ENCODE results near the gene MAN1B1. TPM values are rescaled to one million over a fixed set of nuclear protein-coding genes. Genes with fewer than 3 reads are reported as not detected.

Gene MAN1B1
- total and polyA plus RNA-seq, 2 of the 4 experiments (the other 2 are of a cell fraction) = 28.7 to 55.1 TPM

DNA sequence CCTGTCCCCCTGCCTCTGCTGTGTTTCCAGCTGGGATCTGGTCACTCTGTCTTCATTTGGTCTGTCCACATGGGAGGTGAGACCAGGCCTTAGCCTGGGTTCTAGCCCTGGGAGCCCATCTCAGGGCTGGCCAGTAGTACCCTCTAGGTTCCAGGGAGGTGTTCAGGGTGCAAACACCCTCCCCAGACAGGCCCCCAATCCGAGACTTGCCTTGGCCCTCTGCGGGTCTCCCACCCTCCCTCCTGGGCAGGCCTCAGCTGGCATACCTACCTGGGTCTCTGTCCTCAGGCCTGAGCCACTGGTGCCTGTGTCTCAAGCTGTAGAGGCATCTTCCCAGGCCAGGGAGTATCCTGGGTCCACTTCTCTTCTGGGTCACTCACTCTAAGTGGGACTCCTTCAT lies 15.5 kb upstream of the MAN1B1 start:
- H2BK15ac ChIP-seq (ENCODE audit: low read depth, low read length) = no peak overlapping the region
- intact Hi-C loops (cut with micrococcal nuclease) (no loop called here), in situ Hi-C loops (cut with MboI; ENCODE audit: low sequenced_read_pairs) (no loop called here), dilution Hi-C loops (cut with HindIII; ENCODE audit: low sequenced_read_pairs, unreplicated experiment) (no loop called here)
- CTCF ChIA-PET = interaction anchor here (1.0 kb wide), 1 partner anchor 19 kb away, joined by 3 read pairs; no protein-coding TSS in a partner anchor
- no peak overlapping the region for H2BK5ac ChIP-seq (ENCODE audit: low read depth, low read length, poor library complexity, severe bottlenecking)
- POLR2A ChIA-PET (ENCODE audit: unreplicated experiment) = no interaction called here
- no CpG with 5 or more reads among the region's 2 CpGs for WGBS, 2 experiments (ENCODE audit: extremely low coverage in 2 of 2, insufficient read length in 1 of 2)
- no peak overlapping the region for H4K5ac ChIP-seq (ENCODE audit: low read depth, low read length)
- ATAC-seq (ENCODE audit: low read depth) = no peak
- no peaks in the 10 kb centered on the region for H4K20me1 ChIP-seq (ENCODE audit: insufficient read depth, low read length)
- DNase-seq = no peak
- H2BK120ac ChIP-seq (ENCODE audit: low read depth, low read length) = no peak overlapping the region
- H3K23ac ChIP-seq (ENCODE audit: low read depth, low read length) = no peak overlapping the region
- peak overlapping the region; percentile 70; the same call in 1 of the 2 replicates for H2AK5ac ChIP-seq (ENCODE audit: low read depth, low read length)
- H3K4ac ChIP-seq (ENCODE audit: low read depth, low read length) = peak overlapping the region; percentile 43; the same call in 1 of the 2 replicates
- no peak overlapping the region for H2BK20ac ChIP-seq (ENCODE audit: low read depth, low read length)
- peaks cover 2 to 11% of the 10 kb centered on the region in 2 experiments for H3K79me1 ChIP-seq (ENCODE audit: low read depth in 1 of 2, low read length in 2 of 2)
- peak overlapping the region; percentile 74 to 79; a peak in 3 of 4 replicates for H4K8ac ChIP-seq (ENCODE audit: low read depth in 2 of 2, low read length in 2 of 2)
- H3K56ac ChIP-seq (ENCODE audit: extremely low read depth, insufficient read depth, low read length) = no peak overlapping the region
- H3K36me3 ChIP-seq (ENCODE audit: control insufficient read depth, insufficient read depth, low read length) = no peaks in the 10 kb centered on the region
- H3K4me2 ChIP-seq (ENCODE audit: low read depth, low read length) = no peak overlapping the region
- peaks cover 3% of the 10 kb centered on the region; the same call in 1 of the 2 replicates for H3K4me1 ChIP-seq (ENCODE audit: control insufficient read depth, insufficient read depth, low read length)
- H3K14ac ChIP-seq (replicated peaks; ENCODE audit: low read depth, low read length) = no peak overlapping the region
- no TSS peak for BruUV-seq (replicated peaks)
- peak overlapping the region; percentile 76 for H4K91ac ChIP-seq (ENCODE audit: insufficient read depth, low read depth, low read length)
- TF ChIP-seq RCOR1 (IDR thresholded peaks at IDR 0.05; ENCODE audit: insufficient replicate concordance, low read length) = no peak
- TF ChIP-seq MAZ (IDR thresholded peaks at IDR 0.05; ENCODE audit: borderline replicate concordance, low read depth, low read length) = no peak
- no peak for TF ChIP-seq POLR2A (IDR thresholded peaks at IDR 0.05; ENCODE audit: low read depth, low read length)
- no peak for TF ChIP-seq FOS (IDR thresholded peaks at IDR 0.05; ENCODE audit: low read depth, low read length)
- no peak for TF ChIP-seq RFX5 (IDR thresholded peaks at IDR 0.05; ENCODE audit: low read depth, low read length)
- TF ChIP-seq CTCF (conservative IDR thresholded peaks at IDR 0.05; ENCODE audit: low read depth, low read length) = no peak
- TF ChIP-seq NFE2L2 (IDR thresholded peaks at IDR 0.05; ENCODE audit: low read depth, low read length) = no peak
- TF ChIP-seq RAD21 (IDR thresholded peaks at IDR 0.05; ENCODE audit: low read length) = no peak
- TF ChIP-seq, protein P1, sequence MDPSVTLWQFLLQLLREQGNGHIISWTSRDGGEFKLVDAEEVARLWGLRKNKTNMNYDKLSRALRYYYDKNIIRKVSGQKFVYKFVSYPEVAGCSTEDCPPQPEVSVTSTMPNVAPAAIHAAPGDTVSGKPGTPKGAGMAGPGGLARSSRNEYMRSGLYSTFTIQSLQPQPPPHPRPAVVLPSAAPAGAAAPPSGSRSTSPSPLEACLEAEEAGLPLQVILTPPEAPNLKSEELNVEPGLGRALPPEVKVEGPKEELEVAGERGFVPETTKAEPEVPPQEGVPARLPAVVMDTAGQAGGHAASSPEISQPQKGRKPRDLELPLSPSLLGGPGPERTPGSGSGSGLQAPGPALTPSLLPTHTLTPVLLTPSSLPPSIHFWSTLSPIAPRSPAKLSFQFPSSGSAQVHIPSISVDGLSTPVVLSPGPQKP (IDR thresholded peaks at IDR 0.05; ENCODE audit: borderline replicate concordance, low read depth, low read length) = no peak
- H2AK9ac ChIP-seq (replicated peaks; ENCODE audit: low read depth, low read length, poor library complexity) = peak overlapping the region; percentile 44
- no peak overlapping the region for H3K18ac ChIP-seq (ENCODE audit: low read depth, low read length)
- no peaks in the 10 kb centered on the region; the same call in 1 of the 2 replicates for H3K27me3 ChIP-seq (ENCODE audit: control insufficient read depth, insufficient read depth, low read length)
- H3K9ac ChIP-seq (ENCODE audit: low read depth, low read length) = peak overlapping the region; percentile 23; the same call in 1 of the 2 replicates
- H3K27ac ChIP-seq (ENCODE audit: insufficient read depth, low read length) = no peak overlapping the region
- peak overlapping the region; percentile 90 for H2AFZ ChIP-seq (replicated peaks; ENCODE audit: low read length, poor library complexity)
- H3K4me3 ChIP-seq (ENCODE audit: insufficient read depth, low read depth, low read length) = no peak overlapping the region
- no peaks in the 10 kb centered on the region for H3K9me1 ChIP-seq (ENCODE audit: insufficient read depth, low read length)
- no peaks in the 10 kb centered on the region for H3K9me3 ChIP-seq (ENCODE audit: control insufficient read depth, insufficient read depth, low read length)
